Transverse colon (tissue), 4 donors: ENCODE data around the gene NLGN3. TPM values are rescaled to one million over a fixed set of nuclear protein-coding genes. Genes with fewer than 3 reads are reported as not detected.

Experiments
- DNase-seq: peaks from one replicate; pipeline ENCODE4 v3.0.0-alpha.2; 2019
- H3K27ac ChIP-seq, 4 donors: fragments of 200-600 bp; sonication (generic); 2 replicates each; pipeline ENCODE4 v1.5.1; 2016 to 2018; ENCODE audit warnings: inconsistent platforms in 4 of 4
- H3K27me3 ChIP-seq: fragments of 200-600 bp; sonication (generic); 2 replicates; pipeline ENCODE4 v1.5.1; 2017; ENCODE audit warnings: inconsistent platforms
- H3K36me3 ChIP-seq, 4 donors: fragments of 200-600 bp; sonication (generic); 2 replicates each; pipeline ENCODE4 v1.5.1; 2017 to 2019; ENCODE audit warnings: inconsistent platforms in 4 of 4
- H3K4me1 ChIP-seq, 4 donors: fragments of 200-600 bp; sonication (generic); 2 replicates each; pipeline ENCODE4 v1.5.1; 2017 to 2020; ENCODE audit warnings: inconsistent platforms in 4 of 4
- H3K4me3 ChIP-seq, 4 donors: fragments of 200-600 bp; sonication (generic); 1 replicate in 1 of 4; 2 replicates in 3 of 4; pipeline versions ENCODE4 v1.5.1 to v1.6.1; 2017 to 2019; ENCODE audit warnings: inconsistent platforms in 4 of 4
- H3K9me3 ChIP-seq, 2 donors: fragments of 200-600 bp; sonication (generic); 2 replicates each; pipeline ENCODE4 v1.5.1; 2017 to 2019; ENCODE audit warnings: inconsistent platforms in 2 of 2
- EP300 ChIP-seq: sonication (generic); formaldehyde crosslinking; IDR thresholded peaks from one replicate; pipeline ENCODE4 v1.6.1; 2017; ENCODE audit warnings: antibody characterized with exemption, low read depth
- POLR2A ChIP-seq: fragments of 450-650 bp; IDR thresholded peaks from one replicate; pipeline ENCODE4 v1.6.1; 2016; ENCODE audit warnings: antibody characterized with exemption, mild to moderate bottlenecking, moderate library complexity
- POLR2AphosphoS5 ChIP-seq, 3 donors: sonication (generic); formaldehyde crosslinking; IDR thresholded peaks; one replicate each; pipeline ENCODE4 v1.6.1; 2016; ENCODE audit warnings: antibody characterized with exemption in 3 of 3
- WGBS, 2 donors: methylation state at CpG; one replicate each; pipeline ENCODE4 v1.1.5; 2018; ENCODE audit warnings: low coverage in 1 of 2; 5-methylcytosine and 5-hydroxymethylcytosine counted together
- in situ Hi-C, 4 donors: fragments of 200-750 bp; cut with MboI; loops; one replicate each; pipeline versions ENCODE4 v1.15.0 to v1.15.1; 2017; ENCODE audit warnings: low sequenced_read_pairs in 3 of 4, low pct_ligation_motif_present in 1 of 4, low pct_unique_long_range_greater_than_20kb in 1 of 4
- intact Hi-C: fragments of 100-400 bp; cut with DNase I; formaldehyde crosslinking; loops from one replicate; pipeline ENCODE4 v1.15.1; 2023; ENCODE audit warnings: low total_unique reads
- total RNA-seq, 4 donors: library from RNA; depleted of rRNA; stranded (reverse); fragments of >200 nt; gene quantifications; one replicate each; pipeline ENCODE4 v1.1.0, GENCODE V29; 2016
- TF ChIP-seq, protein P1 (sequence below), 5 experiments: fragments of 200-600 bp in 3 of 5; fragments of 450-650 bp in 2 of 5; sonication (generic) in 3 of 5; IDR thresholded peaks; 1 replicate in 2 of 5; 2 replicates in 3 of 5; pipeline ENCODE4 v1.5.1; 2016 to 2017; ENCODE audit warnings: antibody characterized with exemption in 5 of 5, inconsistent platforms in 3 of 5, mild to moderate bottlenecking in 2 of 5, moderate library complexity in 1 of 5

The NLGN3 gene
- total RNA-seq, 4 donors from 2014 or later = 0.40 to 1.1 (median 0.64) TPM; not detected in 1

DNA sequence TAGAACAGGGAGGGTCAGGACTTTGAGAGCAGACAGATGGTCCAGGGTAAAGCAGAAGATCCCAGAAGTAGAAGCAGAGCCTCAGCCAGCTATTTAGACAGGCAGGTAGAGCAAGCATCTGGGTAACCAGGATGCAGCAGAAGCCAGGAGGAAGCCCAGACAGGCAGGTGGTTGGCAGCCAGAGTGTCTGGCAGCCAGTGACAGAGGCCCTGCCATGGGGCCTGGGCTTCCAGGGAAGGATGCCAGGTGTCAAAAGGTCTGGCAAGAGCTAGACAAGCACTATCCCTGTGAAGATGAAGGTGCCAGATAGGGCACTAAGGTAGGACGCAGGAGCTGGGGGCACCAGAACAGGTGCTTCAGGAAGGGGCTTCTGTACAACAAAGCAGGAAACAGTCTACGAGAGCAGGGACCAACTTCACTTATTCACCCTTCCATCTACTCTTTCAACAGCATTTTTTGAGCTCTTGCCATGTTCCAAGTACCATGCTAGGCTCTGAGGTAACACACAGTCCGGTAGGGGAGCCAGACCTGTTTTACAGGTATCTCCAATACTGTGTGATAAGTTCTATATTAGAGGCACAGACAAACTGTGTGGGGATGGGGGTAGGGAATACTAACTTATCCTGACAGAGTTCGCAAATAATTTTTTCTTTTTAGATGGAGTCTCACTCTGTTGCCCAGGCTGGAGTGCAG lies 40.3 kb downstream of the NLGN3 start:
- Histone ChIP-seq H3K4me1 (peaks cover 0 to 10% (median 0%) of the 10 kb centered on the region in 4 donors), H3K36me3 (no peaks in the 10 kb centered on the region), H3K4me3 (no peak overlapping the region), H3K27me3 (no peaks in the 10 kb centered on the region), H3K27ac (no peak overlapping the region), H3K9me3 (no peaks in the 10 kb centered on the region)
- 70% methylated on average over 4 of the region's 4 CpGs; no CpG with 5 or more reads in 1 of the 2 donors for WGBS, 2 donors
- DNase-seq = no peak
- intact Hi-C loops = no loop called here
- TF ChIP-seq POLR2A (no peak), EP300 (no peak), POLR2AphosphoS5 (IDR thresholded peaks at IDR 0.05) (no peak)
- TF ChIP-seq, protein P1, sequence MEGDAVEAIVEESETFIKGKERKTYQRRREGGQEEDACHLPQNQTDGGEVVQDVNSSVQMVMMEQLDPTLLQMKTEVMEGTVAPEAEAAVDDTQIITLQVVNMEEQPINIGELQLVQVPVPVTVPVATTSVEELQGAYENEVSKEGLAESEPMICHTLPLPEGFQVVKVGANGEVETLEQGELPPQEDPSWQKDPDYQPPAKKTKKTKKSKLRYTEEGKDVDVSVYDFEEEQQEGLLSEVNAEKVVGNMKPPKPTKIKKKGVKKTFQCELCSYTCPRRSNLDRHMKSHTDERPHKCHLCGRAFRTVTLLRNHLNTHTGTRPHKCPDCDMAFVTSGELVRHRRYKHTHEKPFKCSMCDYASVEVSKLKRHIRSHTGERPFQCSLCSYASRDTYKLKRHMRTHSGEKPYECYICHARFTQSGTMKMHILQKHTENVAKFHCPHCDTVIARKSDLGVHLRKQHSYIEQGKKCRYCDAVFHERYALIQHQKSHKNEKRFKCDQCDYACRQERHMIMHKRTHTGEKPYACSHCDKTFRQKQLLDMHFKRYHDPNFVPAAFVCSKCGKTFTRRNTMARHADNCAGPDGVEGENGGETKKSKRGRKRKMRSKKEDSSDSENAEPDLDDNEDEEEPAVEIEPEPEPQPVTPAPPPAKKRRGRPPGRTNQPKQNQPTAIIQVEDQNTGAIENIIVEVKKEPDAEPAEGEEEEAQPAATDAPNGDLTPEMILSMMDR (IDR thresholded peaks at IDR 0.05) = no peak
- in situ Hi-C loops = loop anchor here in 2 of 4 donors (25.0 kb wide), 3 partner anchors 98 to 423 kb away; partner anchors contain the start of gene FOXO4 (in 1 of the 2)

DNA sequence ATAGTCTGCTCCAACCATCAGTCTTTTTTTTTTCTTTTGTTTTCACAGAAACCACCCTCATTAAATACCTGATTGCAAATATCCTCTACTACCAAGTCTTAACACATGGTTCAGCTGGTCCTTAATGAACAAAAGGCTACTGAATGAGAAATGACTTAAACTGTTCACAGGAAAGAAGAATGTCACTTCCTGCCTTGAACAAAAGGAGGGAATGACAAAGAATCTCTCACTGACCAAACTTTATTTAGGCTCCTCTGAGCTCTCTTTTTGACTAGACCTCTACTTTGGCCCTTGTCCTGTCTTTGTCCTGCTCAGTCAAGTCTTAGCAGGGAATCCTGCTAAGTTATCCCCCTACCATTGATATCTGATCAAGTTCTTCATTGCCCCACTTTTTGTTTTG lies 46.6 kb downstream of the NLGN3 start:
- Histone ChIP-seq H3K27me3 (no peaks in the 10 kb centered on the region), H3K4me3 (no peak overlapping the region), H3K36me3 (no peaks in the 10 kb centered on the region), H3K4me1 (no peaks in the 10 kb centered on the region), H3K27ac (no peak overlapping the region), H3K9me3 (no peaks in the 10 kb centered on the region)
- intact Hi-C loops = no loop called here
- TF ChIP-seq POLR2AphosphoS5 (IDR thresholded peaks at IDR 0.05) (no peak), POLR2A (no peak), EP300 (no peak)
- TF ChIP-seq, protein P1 (IDR thresholded peaks at IDR 0.05) = no peak
- in situ Hi-C loops = loop anchor here in 2 of 4 donors (25.0 kb wide), 3 partner anchors 104 to 429 kb away; partner anchors contain the start of gene FOXO4 (in 1 of the 2)
- no peak for DNase-seq

- Histone ChIP-seq H3K27ac (no peak overlapping the region), H3K27me3 (no peaks in the 10 kb centered on the region), H3K4me1 (no peaks in the 10 kb centered on the region), H3K36me3 (no peaks in the 10 kb centered on the region), H3K4me3 (peak overlapping the region in 1 of 4 donors; percentile 27), H3K9me3 (no peaks in the 10 kb centered on the region)
- in situ Hi-C loops = loop anchor here in 2 of 4 donors (25.0 kb wide), 3 partner anchors 109 to 434 kb away; partner anchors contain the start of gene FOXO4 (in 1 of the 2)
- TF ChIP-seq POLR2A = no peak
- TF ChIP-seq, protein P1 (IDR thresholded peaks at IDR 0.05) = no peak
- no peak for TF ChIP-seq EP300
- no peak for TF ChIP-seq POLR2AphosphoS5 (IDR thresholded peaks at IDR 0.05)
- intact Hi-C loops = no loop called here
- WGBS, 2 donors = 66 to 73% methylated on average over 4 of the region's 4 CpGs
- no peak for DNase-seq
Measured at GRCh38 chrX:71195964-71196649, 51.5 kb downstream of the NLGN3 start.

- in situ Hi-C loops (loop anchor here in 2 of 4 donors (25.0 kb wide), 3 partner anchors 111 to 436 kb away; partner anchors contain the start of gene FOXO4 (in 1 of the 2)), intact Hi-C loops (no loop called here)
- WGBS, 2 donors = 63% methylated on average over 3 of the region's 3 CpGs; no CpG with 5 or more reads in 1 of the 2 donors
- Histone ChIP-seq H3K9me3 (no peaks in the 10 kb centered on the region), H3K4me1 (no peaks in the 10 kb centered on the region), H3K36me3 (no peaks in the 10 kb centered on the region), H3K4me3 (peak overlapping the region in 1 of 4 donors; percentile 27), H3K27me3 (no peaks in the 10 kb centered on the region), H3K27ac (peak overlapping the region in 1 of 4 donors; percentile 41)
- TF ChIP-seq, protein P1 (IDR thresholded peaks at IDR 0.05) = no peak
- TF ChIP-seq EP300 (no peak), POLR2AphosphoS5 (IDR thresholded peaks at IDR 0.05) (no peak), POLR2A (no peak)
- DNase-seq = no peak
Measured at GRCh38 chrX:71198066-71198465, 53.4 kb downstream of the NLGN3 start.
